HG03108 (cell line): ENCODE measurements around the gene RAB35.

ENCODE experiments used
- ATAC-seq: cut with Tn5 transposase; IDR thresholded peaks from one replicate; pipeline ENCODE4 v1.9.1; 2021; ENCODE audit warnings: moderate library complexity; ENCODE audit not compliant: unreplicated experiment

Gene RAB35

DNA sequence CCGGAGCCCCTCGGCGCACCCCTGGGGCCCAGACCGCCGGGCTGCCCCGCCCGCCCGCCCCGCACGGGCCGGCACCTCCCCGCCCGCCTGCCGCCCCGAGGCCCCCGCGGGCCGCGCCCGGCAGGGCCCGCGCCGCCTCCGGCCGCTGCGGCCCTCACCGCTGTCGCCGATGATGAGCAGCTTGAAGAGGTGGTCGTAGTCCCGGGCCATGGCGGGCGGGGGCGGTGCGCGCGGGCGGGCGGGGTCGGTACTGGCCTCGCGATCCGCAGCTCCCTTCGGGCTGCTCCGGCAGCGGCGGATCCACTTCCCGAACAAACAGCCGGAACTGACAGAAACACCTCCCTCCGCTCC lies at the start of gene RAB35:
Gene RAB35 (minus strand): TSS at position 313 of the 351 bp plus-strand sequence. CDS start 103 bp downstream, at position 210.
- peak; percentile 0 for ATAC-seq

DNA sequence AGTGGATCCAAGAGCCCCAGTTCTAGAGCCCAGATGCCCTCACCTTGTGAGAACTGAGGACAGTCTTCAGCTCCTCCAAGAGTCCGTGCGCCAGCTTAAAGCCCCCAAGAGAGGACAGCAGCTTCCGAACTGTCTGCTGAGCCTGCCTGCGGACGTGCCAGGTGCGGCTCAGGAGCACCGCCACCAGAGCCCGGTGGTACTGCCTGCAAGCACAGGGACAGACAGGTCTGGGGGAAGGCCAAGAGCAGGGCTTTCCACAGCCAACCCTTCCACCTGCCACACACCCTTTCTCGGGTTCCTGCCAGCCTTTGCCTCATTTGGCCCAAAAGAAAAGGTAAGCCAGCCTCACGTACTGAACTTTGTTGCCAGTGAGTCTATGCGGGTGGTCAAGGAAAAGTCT lies 47.7 kb upstream of the RAB35 start:
- no peak for ATAC-seq

DNA sequence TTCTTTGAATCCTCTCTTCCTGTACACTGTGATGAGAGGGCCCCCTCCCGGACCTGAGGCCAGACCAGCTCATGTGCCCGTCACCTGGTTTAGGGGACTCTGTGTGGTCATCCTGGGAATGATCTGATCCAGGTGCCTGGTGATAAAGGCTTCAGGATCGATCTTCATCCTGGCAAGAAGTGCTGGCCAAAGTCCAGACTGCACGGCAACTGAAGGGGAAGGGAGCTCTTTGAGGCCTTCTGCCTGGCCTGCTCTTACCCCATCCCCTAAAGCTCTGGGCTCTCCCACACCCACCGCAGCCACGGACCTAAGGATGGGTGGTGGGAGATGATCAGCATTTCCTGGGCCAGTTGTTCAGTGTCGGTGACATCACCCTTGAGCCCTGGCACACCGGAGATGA lies 46.2 kb upstream of the RAB35 start:
- ATAC-seq = no peak

DNA sequence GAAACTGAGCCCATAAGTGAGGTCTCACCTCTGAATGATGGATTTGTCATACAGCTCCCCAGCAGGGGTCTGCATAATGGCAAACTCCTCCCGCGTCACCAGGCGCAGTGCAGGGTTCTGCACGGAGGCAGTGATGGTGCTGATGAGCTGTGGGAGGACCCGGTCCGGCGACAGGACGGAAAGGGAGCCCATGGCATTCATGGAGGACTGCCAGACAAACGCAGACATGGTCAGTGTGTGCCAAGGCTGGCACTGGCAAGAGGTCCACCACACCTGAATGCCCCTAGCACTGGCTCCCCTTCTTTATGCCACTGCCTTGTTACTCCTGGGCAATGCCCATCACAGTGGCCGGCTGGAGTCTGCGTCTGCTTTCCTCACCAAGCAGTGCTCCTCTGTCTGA lies 45.3 kb upstream of the RAB35 start:
- no peak for ATAC-seq

DNA sequence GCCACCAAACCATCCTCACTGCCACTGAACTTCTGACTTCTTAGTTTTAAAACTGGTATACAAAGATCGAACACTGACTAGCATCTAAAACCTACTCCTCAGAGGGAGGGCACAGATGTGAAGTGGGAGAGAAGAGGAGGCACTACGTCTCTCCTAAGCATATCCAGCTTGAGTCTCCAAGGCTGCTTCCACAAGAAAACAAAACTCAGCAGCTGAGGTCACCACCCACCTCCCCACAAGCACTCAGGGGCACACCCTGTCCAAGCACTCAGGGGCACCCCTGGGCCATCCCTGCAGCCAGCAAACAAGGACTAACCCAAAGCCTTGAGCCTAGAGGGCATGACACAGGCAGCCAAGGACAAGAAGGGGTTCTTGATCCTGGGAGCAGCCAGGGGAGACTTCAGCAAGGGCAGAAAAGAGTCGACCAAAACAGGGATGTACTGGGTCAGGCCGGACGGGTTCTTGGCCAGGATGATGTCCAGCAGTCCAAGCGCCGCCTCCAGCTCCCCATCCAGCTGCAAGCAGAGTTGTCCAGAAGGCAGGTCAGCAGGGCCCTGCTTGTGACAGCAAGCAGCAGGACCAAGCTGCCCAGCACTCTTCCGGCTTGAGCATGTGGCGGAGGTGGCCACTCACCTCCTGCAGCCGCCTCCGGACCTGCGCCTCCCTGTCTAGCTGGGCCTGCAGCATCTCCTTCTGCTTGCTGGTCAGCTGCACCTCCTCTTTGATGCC lies 43.1 kb upstream of the RAB35 start:
- ATAC-seq = no peak

DNA sequence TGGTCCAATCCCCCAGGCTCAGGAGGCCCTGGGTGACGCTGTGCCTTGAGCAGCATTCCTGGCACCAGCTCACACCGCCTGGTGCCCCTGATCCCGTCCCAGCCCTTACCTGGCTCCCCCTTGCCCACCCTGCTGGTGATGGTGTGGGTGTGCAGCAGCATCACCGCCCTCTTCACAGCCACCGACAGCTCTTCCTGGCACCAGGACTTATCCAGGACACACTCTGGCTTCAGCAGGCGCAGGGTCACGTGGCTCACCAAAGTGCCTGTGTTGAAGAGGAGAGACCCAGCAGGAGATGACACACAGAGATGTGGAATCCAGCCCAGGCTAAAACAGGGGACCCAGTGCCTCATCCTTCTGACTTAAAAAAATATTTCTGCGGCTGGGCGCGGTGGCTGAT lies 41.8 kb upstream of the RAB35 start:
- ATAC-seq = no peak

DNA sequence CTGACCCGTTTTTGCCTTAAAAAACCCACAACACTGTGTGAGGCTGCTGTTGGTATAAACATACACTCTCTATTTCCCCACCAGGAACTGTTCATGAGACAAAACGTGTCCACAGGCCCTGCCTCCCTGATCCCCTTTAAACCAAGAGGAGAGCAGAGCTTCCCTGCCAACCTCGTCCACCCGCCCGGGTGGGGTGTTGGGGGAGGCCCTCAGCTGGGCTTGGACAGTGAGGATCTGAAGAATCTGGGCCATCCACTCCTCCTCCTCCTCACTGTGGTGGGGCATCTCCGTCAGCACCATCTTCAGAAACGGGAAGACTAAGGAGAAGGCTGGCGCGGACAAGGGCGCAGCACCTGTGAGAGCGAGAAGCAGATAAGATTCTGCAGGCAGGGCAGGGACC lies 41.1 kb upstream of the RAB35 start:
- no peak for ATAC-seq

DNA sequence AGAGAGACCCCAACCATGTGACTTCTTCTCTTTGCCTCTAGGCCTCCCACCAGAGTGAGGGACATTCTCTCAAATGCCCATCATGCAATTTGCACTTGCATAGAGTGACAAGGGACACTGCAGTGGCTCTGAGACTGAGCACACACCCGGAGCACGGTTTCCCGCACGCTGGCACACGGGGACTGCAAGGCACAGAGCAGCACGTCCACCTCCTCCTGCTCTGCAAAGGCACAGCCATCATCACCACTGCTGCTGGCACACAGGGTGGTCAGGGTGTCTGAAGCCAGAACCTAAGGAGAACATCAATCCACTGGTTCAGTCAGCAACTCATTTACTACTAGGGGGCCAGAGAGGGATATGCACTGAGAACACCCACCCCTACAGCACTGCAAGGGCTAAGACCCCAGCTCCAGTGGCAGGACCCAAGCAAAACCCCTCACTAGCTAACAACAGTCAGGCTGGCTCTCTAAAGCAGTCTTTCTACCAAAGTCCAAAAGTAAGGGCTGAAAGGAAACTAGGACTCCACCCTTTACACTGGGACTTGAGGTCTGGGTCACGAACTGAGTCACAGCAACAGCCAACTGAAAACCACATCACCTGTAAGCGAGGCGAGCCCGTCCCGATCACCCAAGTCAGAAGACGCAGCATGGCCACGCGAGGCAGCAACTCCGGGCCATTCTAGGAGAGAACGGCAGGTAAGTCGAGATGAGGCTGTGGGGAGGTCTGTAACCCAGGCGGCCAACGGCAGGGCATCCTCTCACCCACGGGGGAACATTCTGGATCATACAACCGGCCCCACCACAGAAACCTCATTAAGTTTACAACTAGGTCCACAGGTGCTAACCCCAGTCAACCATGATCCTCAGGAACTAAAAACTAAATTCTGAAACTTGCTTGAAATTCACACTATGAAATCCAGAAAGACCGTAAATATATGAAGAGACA lies 40.0 kb upstream of the RAB35 start:
- no peak for ATAC-seq

DNA sequence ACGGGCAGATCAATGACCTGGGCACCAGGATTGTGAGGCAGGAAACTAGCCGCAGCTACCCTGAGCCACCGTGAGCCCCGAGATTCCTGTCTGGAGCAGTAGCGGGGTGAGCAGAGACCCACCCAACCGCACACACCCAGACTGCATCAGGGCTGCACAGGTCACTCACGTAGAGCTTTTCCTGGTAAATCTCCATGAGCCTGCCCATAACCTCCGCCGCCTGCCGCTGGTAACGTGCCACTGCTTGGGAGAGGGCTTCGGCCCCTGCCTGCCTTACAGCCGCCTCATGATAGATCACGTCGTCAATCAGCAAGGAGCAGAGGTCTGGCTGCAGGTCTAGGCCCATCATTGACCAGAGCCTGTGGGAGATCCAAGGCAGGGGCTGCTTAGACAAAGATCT lies 38.5 kb upstream of the RAB35 start:
- no peak for ATAC-seq

DNA sequence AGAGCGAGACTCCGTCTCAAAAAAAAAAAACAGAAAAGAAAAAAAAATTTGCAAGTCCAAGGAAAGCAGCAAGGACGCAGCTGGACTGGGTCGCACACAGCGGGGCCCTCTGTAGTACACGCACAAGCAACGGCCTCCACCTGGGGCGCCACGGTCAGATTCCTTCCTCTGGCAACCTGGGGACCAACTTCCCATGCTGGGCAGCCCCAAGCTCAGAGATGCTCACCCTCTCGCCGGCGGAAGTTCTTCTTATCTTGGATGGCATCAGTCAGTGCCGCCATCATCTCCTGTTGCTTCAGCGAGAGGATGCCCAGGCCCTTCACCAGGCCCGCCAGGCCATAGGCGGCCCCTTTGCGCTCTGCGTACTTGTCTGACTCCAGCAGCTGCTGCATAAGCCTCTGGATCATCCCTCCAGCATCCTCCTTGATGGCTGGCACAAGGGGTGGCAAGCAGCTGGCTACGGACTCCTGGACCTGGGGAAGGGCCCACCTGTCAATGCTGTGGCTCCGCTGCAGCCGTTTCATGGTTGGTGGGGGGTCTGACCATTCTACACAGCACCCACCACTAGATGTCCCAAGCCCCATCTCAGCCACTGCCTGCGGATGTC lies 34.5 kb upstream of the RAB35 start:
- no peak for ATAC-seq

DNA sequence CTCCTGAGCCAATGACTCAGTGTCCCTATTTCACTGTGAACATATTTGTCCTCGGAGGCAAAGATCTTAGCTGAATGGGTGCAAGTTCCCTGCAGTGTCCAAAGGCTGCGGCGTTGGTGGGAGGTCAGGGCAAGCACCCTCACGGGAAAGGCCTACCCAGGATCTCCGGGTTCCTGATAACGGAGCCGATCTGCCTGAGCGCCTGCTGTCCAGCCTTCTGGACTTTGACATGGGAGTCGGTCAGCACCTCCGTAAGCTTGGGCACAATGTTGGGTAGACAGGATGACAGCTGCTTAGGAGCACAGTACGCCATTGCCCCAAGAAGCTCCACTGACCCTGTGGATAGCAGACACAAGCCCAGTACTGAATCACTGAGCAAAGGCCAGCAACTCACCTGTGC lies 31.5 kb upstream of the RAB35 start:
- no peak for ATAC-seq

DNA sequence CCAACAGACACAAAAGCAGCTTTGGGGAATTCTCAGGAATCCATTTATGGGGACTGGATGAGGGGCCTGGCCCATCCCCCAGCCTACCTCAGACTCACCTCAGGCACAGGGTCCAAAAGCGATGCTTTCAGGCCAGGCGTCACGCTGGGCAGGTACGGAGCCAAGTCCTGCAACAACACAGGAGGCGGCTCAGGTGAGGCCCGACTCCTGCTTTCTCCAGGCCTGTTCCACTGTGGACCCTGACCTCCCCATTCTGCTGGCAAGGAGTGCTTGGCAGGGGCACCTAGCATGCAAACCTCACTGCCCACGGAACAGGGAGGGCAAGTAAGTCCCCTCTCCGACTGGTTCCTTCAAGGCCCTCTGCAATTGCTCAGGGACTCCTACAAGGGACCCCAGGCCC lies 28.6 kb upstream of the RAB35 start:
- ATAC-seq = no peak

DNA sequence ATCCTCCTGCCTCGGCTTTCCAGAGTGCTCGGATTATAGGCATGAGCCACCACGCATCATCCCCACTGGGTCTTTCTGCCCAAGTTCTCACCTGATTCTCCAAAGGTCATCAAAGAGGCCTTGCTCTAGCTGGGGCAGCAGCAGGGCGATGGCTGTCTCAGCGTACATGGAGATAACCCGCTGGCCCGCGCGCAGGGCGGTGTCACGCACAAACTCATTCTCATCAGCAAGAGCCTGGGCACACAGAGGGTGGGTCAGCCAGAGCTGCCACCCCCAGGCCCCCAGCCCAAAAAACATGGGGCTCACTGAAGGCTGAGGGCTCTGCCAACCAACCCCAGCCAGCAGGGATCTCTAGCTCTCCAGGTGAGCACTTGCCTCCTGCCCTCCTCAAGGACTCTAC lies 27.7 kb upstream of the RAB35 start:
- ATAC-seq = no peak

DNA sequence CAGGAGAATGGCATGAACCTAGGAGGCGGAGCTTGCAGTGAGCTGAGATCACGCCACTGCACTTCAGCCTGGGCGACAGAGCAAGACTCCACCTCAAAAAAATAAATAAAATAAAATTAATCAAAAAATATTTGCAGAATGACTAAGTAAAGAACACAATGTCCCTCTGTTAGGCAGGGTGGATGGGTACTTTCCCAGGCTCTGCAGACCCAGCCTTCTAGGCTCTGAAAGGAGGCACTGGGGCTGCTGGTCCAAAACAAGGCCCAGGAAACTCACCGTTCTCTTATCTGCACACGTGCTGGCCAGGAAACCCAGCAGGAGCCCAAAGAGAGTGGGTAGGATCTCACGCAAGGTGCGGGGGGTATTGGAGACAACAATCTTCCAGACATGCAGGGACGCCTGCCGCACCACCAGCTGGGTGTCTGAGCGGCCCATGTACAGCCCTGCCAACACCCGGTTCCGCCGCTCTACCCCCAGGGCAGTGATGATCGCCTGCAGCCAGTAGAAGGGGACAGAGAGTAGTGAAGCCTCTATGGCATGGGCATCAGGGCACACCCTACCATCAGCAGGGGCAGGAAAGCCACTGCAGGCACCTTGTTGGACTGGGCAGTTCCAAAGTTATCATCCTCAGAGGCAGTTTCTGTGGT lies 25.8 kb upstream of the RAB35 start:
- no peak for ATAC-seq

DNA sequence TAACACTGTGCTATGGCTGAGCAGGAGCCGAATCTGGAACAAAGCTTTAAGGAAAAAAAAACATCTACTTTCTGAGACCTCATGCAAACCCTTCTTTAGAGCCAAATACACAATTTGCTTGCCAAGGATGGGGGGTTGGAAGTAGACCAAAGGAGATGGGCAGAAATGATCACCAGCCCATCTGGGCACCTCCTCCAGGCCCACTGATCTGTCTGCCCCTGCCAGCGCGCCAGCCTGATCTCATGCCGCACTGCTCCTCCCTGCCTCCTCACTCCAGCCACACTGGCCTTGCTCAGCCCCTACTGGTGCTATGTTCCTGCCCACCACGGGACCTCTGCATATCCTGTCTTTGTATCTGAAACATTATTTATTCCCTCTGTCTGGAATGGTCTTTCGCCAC lies 24.8 kb upstream of the RAB35 start:
- ATAC-seq = no peak

DNA sequence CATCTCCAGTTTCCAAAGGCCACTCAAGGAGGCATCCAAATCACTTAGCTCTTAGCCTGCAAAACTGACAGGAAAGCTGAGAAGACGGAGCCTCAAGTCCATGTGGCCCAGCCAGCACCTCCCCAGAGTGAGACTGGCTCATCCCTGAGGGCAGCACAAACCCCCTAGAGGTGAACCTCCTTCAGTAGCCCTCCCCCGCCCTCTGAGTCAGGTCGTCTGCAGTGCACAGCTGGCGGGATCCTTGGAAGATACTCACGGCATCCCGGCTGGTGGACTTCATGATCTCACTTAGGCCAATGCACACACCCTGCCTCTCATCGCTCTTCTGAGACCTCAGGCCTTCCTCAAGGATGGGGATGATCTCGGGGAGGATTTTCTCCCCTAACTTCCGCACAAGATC lies 24.1 kb upstream of the RAB35 start:
- ATAC-seq = no peak

DNA sequence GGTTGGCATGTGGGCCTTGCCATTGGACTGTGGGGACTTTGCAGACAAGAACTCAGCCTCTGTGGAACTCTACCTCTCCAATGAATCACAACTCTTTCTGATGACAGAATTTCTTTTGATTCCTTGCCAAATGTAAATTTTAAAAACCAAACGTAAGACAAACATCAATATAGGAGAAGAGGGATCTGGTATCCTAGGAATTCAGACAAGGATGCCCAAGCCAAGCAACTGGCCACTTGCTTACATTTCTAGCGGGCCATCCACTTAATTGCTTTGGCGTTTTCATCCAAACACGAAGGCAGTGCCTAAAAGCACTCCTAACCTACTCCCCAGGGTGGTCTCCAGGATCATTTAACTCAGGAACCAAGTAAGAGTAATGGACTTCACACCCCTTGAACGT lies 23.4 kb upstream of the RAB35 start:
- no peak for ATAC-seq

DNA sequence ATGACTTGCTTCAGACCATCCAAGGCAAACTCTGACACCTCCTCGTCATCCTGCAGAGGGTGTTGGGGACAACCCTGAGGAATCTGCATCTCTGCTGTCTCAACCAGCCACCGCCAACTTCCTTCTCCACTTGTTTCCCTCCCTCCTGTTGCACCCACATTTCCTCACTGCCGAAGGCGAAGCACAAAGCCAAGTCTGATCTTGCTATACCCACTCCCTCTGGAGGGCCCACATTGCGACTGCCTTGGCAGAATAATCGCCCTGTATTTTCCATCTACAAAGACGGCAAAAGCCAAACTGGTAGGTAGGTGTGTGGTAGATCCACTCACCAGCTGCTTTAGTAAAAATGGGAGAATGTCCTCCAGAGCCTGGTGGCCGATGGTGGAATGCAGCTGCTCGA lies 21.8 kb upstream of the RAB35 start:
- no peak for ATAC-seq

DNA sequence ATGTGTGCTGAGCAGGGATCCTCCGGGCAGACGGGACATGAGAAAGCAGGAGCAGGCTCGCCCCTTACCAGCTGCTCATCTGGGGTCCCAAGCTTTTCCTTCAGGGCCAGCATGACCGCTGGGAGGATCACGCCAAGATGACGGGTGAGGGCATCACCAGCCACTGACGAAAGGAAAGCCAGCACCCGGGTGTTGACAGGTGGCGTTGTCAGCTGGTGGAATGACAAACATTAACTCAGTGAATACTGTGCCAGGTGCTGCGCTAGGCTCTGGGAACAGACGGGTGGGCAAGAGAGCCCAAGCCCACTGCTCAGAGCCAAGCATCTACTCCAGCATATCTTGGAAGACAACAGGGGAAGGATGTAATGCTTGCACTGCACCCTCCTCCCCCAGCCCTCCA lies 21.3 kb upstream of the RAB35 start:
- ATAC-seq = no peak

DNA sequence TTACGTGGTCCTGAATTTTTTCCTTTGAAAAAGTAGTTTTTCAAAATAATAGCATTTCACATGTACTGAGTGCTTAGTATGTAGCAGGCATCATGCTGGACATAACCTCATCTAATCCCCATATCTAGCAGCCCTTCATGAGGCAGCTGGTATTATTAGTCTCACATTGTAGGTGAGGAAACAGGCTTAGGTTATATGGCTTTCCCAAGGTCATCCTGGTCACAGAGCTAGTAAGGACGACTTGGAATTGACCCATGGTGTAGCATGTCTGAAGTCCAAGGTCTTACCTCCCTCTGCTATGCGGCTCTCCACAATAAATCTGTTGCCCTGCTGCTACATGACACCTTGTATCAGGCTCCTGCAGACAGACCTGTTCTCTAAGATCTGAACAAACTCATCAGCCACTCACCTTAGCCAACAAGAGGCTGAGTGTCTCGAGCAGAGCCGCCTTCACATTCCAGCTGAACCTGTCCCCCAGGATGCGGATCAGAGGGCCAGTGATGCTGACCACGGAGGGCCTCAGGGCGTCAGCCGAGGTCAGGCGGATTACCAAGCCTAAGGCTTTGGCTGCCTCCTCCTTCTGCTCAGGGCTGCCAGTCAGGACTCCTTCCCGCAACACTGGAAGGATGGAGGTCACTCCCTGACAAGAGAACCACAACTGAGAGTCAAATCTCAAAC lies 19.7 kb upstream of the RAB35 start:
- no peak for ATAC-seq
